HG02870 (cell line): ENCODE data around the gene PLXDC2.

Experiments
- ATAC-seq: cut with Tn5 transposase; IDR thresholded peaks from one replicate; pipeline ENCODE4 v1.9.1; 2021; ENCODE audit warnings: mild to moderate bottlenecking, moderate library complexity; ENCODE audit not compliant: unreplicated experiment

Gene PLXDC2

GRCh38 chr10:19848226-19848985 is 32.2 kb downstream of the PLXDC2 start:
- ATAC-seq: no peak

- ATAC-seq: no peak
Measured at GRCh38 chr10:19853831-19854230, 37.6 kb downstream of the PLXDC2 start.

GRCh38 chr10:19857876-19858275 is 41.6 kb downstream of the PLXDC2 start:
- ATAC-seq: no peak

- no peak for ATAC-seq
Measured at GRCh38 chr10:19860107-19860506, 43.9 kb downstream of the PLXDC2 start.

- no peak for ATAC-seq
Measured at GRCh38 chr10:19862811-19863515, 46.7 kb downstream of the PLXDC2 start.

GRCh38 chr10:19865676-19866075 is 49.4 kb downstream of the PLXDC2 start:
- ATAC-seq: no peak

GRCh38 chr10:19869370-19869769 is 53.1 kb downstream of the PLXDC2 start:
- ATAC-seq: no peak

GRCh38 chr10:19872504-19873271 is 56.5 kb downstream of the PLXDC2 start:
- no peak for ATAC-seq

GRCh38 chr10:19874190-19874589 is 58.0 kb downstream of the PLXDC2 start:
- ATAC-seq: no peak

- ATAC-seq: no peak
Measured at GRCh38 chr10:19874791-19875190, 58.6 kb downstream of the PLXDC2 start.

- ATAC-seq: no peak
Measured at GRCh38 chr10:19876570-19876969, 60.3 kb downstream of the PLXDC2 start.

- no peak for ATAC-seq
Measured at GRCh38 chr10:19877466-19878255, 61.4 kb downstream of the PLXDC2 start.

- ATAC-seq: no peak
Measured at GRCh38 chr10:19882621-19883020, 66.4 kb downstream of the PLXDC2 start.

GRCh38 chr10:19888061-19888660 is 71.9 kb downstream of the PLXDC2 start:
- no peak for ATAC-seq

GRCh38 chr10:19889256-19889655 is 73.0 kb downstream of the PLXDC2 start:
- ATAC-seq: no peak

- no peak for ATAC-seq
Measured at GRCh38 chr10:19891429-19891828, 75.2 kb downstream of the PLXDC2 start.

- ATAC-seq: no peak
Measured at GRCh38 chr10:19892270-19892669, 76.0 kb downstream of the PLXDC2 start.

- ATAC-seq: no peak
Measured at GRCh38 chr10:19892677-19893076, 76.4 kb downstream of the PLXDC2 start.

- ATAC-seq: no peak
Measured at GRCh38 chr10:19895500-19895899, 79.3 kb downstream of the PLXDC2 start.

- no peak for ATAC-seq
Measured at GRCh38 chr10:19902456-19902855, 86.2 kb downstream of the PLXDC2 start.
